ENCODE data around the gene MRPS2. TPM values are rescaled to one million over a fixed set of nuclear protein-coding genes. Genes with fewer than 3 reads are reported as not detected.
"Not testable (repeated sequence)": the region's sequence is repeated elsewhere in the genome, so short reads cannot be mapped to it uniquely, and the experiment has no call there.

MRPS2 gene
- 50.8 TPM for polyA plus RNA-seq (2013, experiment 1 of 2; ENCODE audit: insufficient read length)
- polyA plus RNA-seq (2013, experiment 2 of 2; ENCODE audit: insufficient read length) = 38.4 TPM

DNA sequence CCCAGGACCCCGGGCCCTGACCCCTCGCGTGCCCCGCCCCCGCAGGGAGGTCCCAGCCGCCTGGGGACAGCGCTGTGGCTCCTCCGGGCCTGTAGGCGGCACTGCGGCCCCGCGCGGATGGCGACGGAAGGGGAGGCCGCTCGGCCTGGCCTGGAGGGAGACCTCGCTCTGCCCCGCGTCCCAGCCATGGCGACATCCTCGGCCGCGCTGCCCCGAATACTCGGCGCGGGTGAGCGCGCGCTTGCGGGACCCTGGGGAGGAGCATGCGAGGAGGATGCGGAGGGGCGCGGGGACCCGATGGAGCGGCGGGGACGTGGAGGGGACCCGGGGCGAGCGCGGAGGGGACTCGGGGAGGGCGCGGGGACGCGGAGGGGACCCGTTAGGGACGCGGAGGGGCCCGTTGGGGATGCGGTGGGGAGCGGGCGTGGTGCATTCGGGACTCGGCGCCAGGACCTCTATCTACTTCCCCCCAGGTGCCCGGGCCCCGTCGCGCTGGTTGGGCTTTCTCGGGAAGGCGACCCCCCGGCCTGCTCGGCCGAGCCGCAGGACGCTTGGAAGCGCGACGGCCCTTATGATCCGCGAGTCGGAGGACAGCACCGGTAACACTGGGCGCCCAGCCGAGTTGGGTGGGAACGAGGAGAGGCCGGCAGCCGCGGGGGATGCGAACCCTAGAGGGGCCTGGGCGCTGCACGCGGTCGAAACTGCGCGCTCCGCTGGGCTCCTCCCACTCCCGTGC, at the start of gene MRPS2:
TSS of gene MRPS2 (plus strand) at position 158 of the 736 bp plus-strand sequence. CDS start at position 187, 29 bp downstream.
- DNase-seq = peak; percentile 87

DNA sequence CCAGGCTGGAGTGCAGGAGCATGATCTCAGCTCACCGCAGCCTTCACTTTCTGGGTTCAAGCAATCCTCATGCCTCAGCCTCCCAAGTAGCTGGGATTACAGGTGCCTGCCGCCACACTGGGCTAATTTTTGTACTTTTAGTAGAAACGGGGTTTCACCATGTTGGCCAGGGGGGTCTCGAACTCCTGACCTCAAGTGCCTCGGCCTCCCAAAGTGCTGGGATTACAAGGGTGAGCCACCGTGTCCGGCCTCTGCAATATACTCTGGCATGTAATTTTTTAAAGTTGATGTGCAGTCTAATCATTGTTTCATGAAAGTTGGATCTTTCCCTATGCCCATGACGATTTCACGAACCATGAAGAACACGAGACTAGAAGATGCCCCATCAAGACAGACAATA, 49.5 kb upstream of the MRPS2 start:
- DNase-seq = no peak

GRCh38 chr9:135451909-135452308, 48.6 kb upstream of the MRPS2 start:
- DNase-seq = not testable (repeated sequence)

DNA sequence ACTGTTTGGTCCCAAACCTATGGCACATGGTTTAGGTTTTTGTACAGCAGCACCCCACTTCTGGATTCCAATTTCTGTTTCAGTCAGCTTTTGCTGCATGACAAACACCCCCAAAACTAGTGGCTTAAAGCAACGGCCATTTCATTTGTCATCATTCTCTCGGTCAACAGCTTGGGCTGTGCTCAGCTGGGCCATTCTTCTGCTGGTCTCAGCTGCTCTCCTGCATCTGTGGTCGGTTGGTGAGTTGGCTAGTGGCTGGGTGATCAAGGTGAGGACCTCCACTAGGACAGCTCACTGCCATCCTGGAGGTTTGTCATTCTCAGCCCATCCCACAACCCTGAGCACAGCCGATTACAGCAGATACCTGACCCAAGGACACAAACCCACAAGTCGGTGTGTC, 45.7 kb upstream of the MRPS2 start:
- no peak for DNase-seq

DNA sequence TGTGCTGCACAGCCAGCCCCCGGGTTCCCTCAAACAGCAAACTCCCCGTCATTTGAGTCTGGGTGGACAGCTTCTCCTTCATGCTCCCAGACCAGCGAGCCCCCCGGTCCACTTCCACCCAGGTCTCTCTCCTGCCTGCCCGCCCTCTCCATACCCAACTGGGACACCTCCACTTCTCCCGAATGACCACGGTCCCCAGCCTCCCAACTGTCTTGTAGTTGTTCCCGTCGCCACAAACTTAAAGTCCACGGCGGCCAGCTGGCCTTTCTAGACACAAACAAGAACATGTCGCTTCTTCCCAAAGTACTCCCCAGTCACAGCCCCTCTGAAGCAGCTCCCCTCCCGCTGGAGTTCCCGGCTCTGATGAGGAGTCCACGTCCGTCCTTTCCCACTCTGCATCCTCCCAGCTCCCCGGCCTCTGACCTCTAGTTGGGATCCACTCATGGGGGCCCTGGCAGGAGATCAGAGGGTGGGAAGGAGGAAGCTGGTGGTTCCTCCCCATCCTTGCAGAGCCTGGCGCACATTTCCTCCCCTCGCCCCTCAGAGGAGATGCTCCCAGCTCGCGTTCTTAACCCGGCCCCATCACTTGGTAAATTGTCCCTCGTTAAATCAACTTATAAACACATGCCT, 45.0 kb upstream of the MRPS2 start:
- DNase-seq = no peak

DNA sequence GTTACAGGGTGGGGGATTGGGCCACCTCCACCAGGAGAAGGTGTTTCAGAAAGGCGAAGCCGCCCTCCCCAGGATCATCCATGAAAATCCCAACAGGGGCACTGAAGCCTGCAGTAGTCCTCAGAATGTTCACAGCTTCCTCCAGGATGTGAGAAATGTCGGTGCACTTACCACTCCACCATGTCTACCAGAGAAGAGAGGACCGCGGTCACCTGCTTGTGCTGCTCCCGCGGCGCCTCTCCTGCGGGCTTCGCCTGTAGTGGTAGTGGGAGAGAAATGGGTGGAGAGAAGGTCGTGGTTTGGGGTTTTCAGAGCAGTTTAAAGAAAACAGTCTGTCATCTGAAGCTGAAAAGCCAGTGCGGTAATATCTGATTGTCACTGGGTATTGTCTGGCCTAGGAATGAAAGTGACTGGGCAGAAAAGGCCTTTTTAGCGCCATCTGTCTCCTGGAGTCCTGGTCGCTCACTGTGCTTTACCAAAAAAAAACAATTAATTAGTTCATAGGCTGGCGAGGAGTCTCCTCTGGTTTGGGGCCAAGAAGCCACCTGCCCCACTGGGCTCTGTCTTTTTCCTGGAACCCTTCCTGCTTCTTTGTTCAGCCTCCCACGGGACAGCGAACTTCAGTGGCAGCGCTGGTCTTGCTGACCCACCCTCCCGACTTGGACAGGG, 43.9 kb upstream of the MRPS2 start:
- no peak for DNase-seq

DNA sequence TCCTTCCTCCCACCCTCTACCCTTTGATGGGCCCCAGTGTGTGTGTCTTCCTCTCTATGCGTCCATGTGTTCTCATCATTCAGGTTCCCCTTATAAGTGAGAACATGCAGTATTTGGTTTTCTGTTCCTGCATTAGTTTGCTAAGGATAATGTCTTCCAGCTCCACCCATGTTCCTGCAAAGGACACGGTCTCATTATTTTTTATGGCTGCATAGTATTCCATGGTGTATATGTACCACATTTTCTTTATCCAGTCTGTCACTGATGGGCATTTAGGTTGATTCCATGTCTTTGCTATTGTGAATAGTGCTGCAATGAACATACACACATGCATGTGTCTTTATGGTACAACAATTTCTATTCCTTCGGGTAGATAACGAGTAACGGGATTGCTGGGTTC, 42.0 kb upstream of the MRPS2 start:
- DNase-seq = not testable (repeated sequence)

- DNase-seq = no peak
Measured at GRCh38 chr9:135461936-135462335, 38.5 kb upstream of the MRPS2 start.

GRCh38 chr9:135463140-135463539, 37.3 kb upstream of the MRPS2 start:
- DNase-seq = peak; percentile 76

- no peak for DNase-seq
Measured at GRCh38 chr9:135464181-135464580, 36.3 kb upstream of the MRPS2 start.

GRCh38 chr9:135468854-135469521, 31.5 kb upstream of the MRPS2 start:
- peak; percentile 54 for DNase-seq

DNA sequence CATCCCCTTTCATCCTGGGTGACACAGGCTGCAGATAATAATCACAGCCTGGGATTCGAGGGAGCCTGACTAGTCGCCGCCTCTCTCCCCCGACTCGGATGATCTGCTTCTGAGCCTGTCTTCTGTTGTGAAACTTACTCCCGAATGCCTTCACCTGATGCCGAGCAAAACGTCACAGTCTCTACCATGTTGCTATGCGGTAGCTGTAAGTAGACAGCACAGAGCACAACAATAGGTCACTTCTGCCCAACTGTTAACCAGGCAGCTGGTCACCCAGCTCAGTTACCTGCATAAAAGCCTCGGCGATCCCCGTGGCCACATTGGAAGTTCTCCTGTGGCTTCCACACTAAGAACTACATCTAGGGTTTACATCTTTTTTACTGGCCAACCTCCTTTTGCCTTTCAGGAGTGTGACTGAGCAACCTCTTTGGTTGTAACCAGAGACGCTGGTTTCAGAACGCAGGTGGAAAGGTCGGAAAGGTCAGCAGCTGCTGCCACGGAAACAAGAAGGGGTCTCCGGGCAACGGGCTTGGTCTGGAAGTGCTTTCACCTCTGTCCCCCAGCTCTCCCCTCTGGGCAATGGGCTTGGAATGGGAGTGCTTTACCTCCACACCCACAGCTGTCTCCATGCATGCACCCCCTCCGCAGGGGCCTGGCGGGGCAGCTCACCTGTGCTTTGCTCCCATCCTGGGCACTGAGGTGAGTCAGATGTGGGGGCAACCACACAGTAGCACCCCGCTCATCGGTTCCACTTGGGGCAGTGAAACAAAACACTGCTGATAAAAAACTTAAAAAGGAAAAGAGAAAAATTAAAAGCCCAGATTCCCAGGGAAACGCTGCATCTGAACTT, 28.5 kb upstream of the MRPS2 start:
- DNase-seq = no peak

DNA sequence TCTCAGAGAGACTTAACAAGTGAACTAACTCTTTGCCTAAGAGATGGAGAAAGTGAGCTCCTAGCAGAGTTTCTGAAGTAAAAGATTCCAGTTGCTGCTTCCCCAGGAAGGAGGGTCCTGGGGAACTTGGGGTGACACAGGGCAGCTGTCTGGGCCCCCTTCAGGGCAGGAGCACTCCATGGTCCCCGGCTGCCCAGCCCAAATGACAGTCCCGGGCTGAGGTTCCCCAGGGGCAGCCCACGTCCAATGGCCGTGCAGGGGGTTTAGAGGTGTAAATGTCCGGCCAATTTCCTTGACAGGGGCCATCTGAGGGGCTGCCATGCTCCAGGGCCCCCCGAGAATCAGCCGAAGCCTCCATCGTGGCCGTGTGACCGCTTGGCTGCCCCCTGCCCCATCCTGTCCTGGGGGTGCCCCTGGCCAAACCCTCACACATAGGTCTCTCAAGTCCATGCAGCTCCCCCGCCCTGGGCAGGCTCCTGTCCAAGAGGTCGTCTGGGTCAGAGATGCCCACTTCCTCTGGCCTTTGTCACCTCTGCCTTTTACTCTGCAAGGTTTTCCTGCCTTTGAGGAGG, 26.4 kb upstream of the MRPS2 start:
- DNase-seq = no peak

GRCh38 chr9:135474915-135475314, 25.6 kb upstream of the MRPS2 start:
- no peak for DNase-seq

DNA sequence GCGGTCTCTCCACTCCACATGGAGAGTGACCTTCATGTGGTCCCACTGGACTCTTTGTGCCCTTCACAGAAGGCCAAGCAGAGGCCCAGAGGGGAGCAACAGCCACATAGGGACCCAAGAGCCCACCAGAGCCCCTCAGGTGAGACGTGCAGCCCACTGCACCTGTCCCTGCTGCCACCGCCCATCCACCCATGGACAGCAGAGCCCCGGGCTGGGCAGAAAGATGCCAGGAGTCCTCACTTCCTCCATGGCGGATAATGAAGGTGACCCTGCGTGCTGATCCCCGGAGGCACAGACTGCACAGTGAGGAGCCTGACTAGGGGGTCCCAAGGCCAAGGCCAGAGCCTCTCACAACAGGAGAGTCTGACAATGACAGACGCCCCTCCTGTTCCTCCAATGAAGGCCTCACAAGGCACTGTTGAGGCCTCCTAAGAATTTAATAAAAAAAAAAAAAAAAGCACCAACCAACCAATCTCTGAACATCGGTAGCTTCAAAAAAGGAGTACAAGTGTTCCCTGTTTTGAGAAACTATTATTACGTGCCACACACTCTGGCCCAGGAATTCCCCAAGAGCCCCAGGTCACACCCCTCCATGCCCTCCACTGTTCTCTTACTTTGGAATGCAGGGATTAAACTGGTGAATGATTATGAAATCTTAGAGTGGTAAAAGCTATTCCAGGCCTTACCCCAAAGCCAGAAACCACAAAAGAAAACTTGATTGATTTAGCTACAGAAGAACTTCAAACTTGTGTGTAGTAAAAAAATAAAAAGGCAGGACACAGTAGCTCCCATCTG, 23.7 kb upstream of the MRPS2 start:
- peak; percentile 9 for DNase-seq

DNA sequence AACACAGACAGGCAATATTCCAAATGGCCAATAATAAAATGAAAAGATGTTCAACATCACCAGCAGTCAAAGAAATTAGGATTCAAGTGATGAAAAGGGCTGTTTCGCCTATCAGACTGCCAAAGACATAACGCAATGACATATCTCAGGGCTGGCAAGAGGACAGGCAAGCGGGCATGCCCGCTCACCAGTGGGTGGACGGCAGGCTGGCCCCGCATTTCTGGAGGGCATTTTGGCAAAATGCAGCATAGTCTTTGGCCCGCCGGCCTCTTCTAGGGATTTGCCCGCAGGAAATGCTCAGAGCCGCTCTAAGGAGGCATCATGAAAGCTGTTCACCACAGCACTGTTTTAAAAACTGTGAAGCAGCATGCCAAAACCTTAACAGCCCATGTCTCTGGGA, 22.3 kb upstream of the MRPS2 start:
- DNase-seq = no peak

DNA sequence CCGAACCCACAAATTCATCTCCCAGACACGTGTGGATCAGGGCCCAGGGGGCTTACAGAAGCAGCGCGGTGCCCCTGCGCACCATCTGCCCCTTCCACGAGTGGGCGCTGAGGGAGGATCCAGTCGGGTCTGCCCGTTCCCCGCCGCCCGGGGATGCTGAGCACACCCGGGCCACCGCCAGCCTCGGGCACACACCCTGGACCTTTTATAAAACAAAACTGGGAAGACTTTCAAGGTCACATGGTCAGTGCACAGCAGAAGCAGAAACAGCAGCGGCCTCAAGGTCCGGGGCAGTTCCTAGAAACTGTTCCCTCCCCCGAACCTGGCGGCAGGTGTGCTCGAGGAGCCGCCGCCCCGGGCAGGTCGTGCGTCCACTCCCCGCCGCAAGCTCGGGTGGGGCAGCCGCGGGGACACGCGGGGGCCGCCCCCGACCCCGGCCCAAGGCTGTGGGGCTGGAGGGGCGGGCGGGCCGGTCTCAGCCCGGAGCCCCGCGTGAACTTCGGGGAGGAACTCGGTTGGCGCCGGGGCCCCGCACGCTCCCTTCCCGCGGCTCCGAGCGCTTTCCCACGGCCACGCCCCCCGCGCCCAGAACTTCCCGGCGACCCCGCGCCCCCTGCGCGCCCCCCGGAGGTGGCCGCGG, 21.5 kb upstream of the MRPS2 start:
- DNase-seq = peak; percentile 18

DNA sequence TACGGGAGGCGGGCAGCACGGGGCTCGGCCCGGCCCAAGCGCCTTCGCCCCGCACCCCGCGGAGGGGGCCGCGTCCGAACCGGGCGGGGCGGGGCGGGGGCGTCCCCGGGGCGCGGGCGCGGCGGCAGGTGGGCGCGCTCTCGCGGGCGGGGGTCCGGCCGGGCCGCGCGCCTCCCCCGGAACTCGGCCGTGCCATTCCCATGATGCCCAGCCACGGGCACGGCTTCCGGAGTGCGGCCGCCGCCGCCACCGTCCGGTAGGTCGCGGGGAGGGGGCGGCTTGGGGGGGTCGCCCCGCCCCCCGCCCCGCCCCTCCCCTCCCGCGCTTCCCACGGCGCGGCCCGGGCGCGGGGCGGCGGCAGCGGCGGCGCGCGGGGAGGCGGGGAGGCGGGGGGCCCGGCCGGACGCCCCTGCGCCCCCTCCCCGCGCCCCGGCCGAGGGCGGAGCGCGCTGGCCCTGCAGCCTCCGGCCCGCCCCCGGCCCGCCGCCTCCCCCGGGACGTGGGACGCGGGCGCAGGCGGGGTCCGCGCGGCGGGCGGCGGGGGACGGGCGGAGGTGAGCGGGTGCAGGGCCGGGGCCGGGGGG, 20.9 kb upstream of the MRPS2 start, which contains the start of gene PPP1R26:
TSS of gene PPP1R26 (plus strand) at position 314 of the 584 bp plus-strand sequence. CDS start 4,729 bp downstream, outside the sequence.
- DNase-seq = peak; percentile 16

DNA sequence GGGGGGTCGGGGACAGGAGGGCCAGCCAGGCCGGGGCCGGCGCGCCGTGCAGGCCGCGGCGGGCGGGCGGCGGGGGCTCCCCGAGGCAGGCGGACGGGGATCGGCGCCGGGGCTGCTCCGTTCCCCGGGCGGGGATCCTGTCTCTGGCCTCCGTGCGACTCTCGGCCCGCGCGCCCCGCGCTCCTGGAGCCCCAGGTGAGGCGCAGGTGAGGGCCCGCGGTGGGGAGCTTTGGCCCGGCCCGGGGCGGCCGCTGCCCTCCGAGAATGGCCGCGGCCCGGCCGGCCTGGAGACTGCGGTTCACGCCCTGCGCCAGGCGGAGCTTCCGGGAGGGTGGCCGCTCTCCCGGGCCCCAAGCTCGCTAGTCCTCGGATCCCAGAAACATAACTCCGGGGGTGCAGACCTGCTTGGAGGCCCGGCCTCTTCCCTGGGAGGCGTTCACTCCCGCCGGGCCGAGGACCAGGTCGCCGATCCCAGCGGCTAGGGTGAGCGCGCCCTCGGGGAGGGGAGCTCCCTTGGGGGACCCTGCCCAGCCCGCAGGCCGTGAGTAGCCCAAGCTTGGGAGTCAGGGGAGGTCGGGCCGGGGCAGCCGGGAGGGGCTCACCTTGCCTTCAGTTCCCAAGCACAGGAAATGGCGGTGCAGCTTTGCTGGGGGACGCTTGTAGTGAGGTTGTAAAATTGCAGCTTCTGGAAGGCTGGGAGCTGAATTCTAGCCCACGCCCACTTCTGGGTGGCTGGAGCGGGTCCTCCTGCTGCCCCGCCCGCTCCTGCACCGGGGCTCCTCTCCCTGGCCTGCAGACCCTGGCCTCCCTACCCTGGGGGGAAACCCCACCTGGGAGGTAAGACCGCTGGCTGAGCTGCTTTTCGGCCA, 20.2 kb upstream of the MRPS2 start:
- peak; percentile 42 for DNase-seq

Data from fibroblast of skin of back (primary cell).